Measurements from ENCODE around the gene SELENOM. TPM values are rescaled to one million over a fixed set of nuclear protein-coding genes. Genes with fewer than 3 reads are reported as not detected.
"Not testable (repeated sequence)": the region's sequence is repeated elsewhere in the genome, so short reads cannot be mapped to it uniquely, and the experiment has no call there.

SELENOM gene
- polyA plus RNA-seq, 1 donor from 2014 or later = 6.6 TPM

- Histone ChIP-seq H3K36me3 (ENCODE audit: insufficient read depth, low read length) (no peaks in the 10 kb centered on the region), H3K79me2 (replicated peaks; ENCODE audit: insufficient read depth, low read length) (no peaks in the 10 kb centered on the region), H3K9ac (ENCODE audit: low read length) (no peak overlapping the region), H2AFZ (ENCODE audit: low read depth, low read length) (no peak overlapping the region), H3F3A (ENCODE audit: insufficient read depth, low read length, poor library complexity, severe bottlenecking) (no peaks in the 10 kb centered on the region), H3K4me2 (ENCODE audit: low read length) (no peak overlapping the region), H3K27ac (ENCODE audit: low read length) (no peak overlapping the region), H3K4me3 (ENCODE audit: low read length) (no peak overlapping the region), H3K27me3 (ENCODE audit: insufficient read depth, low read depth, low read length) (no peaks in the 10 kb centered on the region), H4K20me1 (ENCODE audit: insufficient read depth) (no peaks in the 10 kb centered on the region), H3K9me3 (ENCODE audit: low read length) (no peaks in the 10 kb centered on the region), H3K9me2 (ENCODE audit: insufficient read depth, low read length) (no peaks in the 10 kb centered on the region)
- TF ChIP-seq SMC3 (conservative IDR thresholded peaks at IDR 0.05; ENCODE audit: poor library complexity) (no peak), EP300 (conservative IDR thresholded peaks at IDR 0.05; ENCODE audit: poor library complexity, severe bottlenecking) (no peak), REST (IDR thresholded peaks at IDR 0.05; ENCODE audit: borderline replicate concordance) (no peak), TAF1 (IDR thresholded peaks at IDR 0.05; ENCODE audit: low read depth) (no peak), EZH2 (IDR thresholded peaks at IDR 0.05; ENCODE audit: borderline replicate concordance, insufficient read depth, low read length, poor library complexity, severe bottlenecking) (no peak), MXI1 (conservative IDR thresholded peaks at IDR 0.05; ENCODE audit: poor library complexity, severe bottlenecking) (no peak), CTCF (IDR thresholded peaks at IDR 0.05; ENCODE audit: poor library complexity, severe bottlenecking) (no peak), POLR2AphosphoS5 (IDR thresholded peaks at IDR 0.05) (no peak), RAD21 (conservative IDR thresholded peaks at IDR 0.05) (no peak)
Observed at GRCh38 chr22:31097941-31098631, 9.3 kb downstream of the SELENOM start.

GRCh38 chr22:31097539-31097938 lies 9.8 kb downstream of the SELENOM start:
- not testable (repeated sequence) for H3K79me2 ChIP-seq (replicated peaks; ENCODE audit: insufficient read depth, low read length); H4K20me1 ChIP-seq (ENCODE audit: insufficient read depth); H3K4me3 ChIP-seq (ENCODE audit: low read length); H3K36me3 ChIP-seq (ENCODE audit: insufficient read depth, low read length); H3K4me2 ChIP-seq (ENCODE audit: low read length); H3K9me2 ChIP-seq (ENCODE audit: insufficient read depth, low read length); H3K27me3 ChIP-seq (ENCODE audit: insufficient read depth, low read depth, low read length); H3K9me3 ChIP-seq (ENCODE audit: low read length); H2AFZ ChIP-seq (ENCODE audit: low read depth, low read length); H3F3A ChIP-seq (ENCODE audit: insufficient read depth, low read length, poor library complexity, severe bottlenecking); H3K27ac ChIP-seq (ENCODE audit: low read length); H3K9ac ChIP-seq (ENCODE audit: low read length)

Measured in neural cell (in vitro differentiated cells).